Endothelial cell of umbilical vein (primary cell): ENCODE results near the gene SCYGR6.

ENCODE experiments used
- EZH2 ChIP-seq: IDR thresholded peaks from 2 replicates; pipeline ENCODE4 v1.6.1; 2012; ENCODE audit warnings: borderline replicate concordance, low read depth, mild to moderate bottlenecking, moderate library complexity, low read length, inconsistent platforms; ENCODE audit not compliant: severe bottlenecking
- POLR2A ChIP-seq: IDR thresholded peaks from 2 replicates; pipeline ENCODE4 v1.6.1; 2012; ENCODE audit warnings: low read depth, mild to moderate bottlenecking, control low read depth, low read length
- POLR2AphosphoS5 ChIP-seq: IDR thresholded peaks from 2 replicates; pipeline ENCODE4 v1.6.1; 2012; ENCODE audit warnings: low read depth, mild to moderate bottlenecking, control low read depth, low read length, moderate library complexity; ENCODE audit not compliant: insufficient read depth
- TF ChIP-seq, protein P1 (sequence below), 2 donors: IDR thresholded peaks; 1 replicate in 1 of 2; 2 replicates in 1 of 2; pipeline ENCODE4 v1.5.1; 2011; ENCODE audit warnings: low read length in 2 of 2, mild to moderate bottlenecking in 2 of 2, moderate library complexity in 2 of 2, control low read depth in 1 of 2, inconsistent platforms in 1 of 2, low read depth in 1 of 2; ENCODE audit not compliant: insufficient read depth in 1 of 2; ENCODE audit errors: extremely low read depth in 1 of 2

DNA sequence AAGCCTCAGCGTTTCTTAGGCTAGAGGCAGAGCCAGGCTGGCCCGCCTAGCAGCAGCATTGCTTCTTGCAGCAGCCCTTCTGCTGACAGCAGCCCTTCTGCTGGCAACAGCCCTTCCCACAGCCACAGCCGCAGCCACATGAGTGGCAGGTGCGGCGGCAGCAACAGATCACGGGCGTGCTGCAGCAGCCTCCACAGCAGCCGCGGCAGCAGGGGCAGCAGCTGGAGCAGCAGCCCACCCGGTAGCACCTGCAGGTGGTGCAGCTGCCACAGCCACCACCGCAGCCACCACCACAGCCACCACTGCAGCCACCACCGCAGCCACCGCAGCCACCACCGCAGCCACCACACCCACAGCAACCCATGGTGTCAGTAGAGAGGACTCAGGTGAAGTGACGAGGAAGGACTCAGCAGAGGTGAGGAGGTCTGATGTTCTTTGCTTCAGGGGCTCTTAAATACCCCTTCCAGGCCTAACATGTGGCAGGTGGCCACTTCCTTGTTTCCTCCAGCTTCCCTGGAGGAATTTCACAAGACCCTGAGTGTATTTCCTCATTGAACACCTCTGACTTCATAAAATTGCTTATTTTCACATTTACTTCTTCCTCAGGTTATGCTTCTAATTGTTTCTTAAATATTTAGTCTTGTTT, at the start of gene SCYGR6:
- TF ChIP-seq POLR2AphosphoS5 (no peak), EZH2 (no peak), POLR2A (no peak)
- TF ChIP-seq, protein P1, sequence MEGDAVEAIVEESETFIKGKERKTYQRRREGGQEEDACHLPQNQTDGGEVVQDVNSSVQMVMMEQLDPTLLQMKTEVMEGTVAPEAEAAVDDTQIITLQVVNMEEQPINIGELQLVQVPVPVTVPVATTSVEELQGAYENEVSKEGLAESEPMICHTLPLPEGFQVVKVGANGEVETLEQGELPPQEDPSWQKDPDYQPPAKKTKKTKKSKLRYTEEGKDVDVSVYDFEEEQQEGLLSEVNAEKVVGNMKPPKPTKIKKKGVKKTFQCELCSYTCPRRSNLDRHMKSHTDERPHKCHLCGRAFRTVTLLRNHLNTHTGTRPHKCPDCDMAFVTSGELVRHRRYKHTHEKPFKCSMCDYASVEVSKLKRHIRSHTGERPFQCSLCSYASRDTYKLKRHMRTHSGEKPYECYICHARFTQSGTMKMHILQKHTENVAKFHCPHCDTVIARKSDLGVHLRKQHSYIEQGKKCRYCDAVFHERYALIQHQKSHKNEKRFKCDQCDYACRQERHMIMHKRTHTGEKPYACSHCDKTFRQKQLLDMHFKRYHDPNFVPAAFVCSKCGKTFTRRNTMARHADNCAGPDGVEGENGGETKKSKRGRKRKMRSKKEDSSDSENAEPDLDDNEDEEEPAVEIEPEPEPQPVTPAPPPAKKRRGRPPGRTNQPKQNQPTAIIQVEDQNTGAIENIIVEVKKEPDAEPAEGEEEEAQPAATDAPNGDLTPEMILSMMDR (IDR thresholded peaks at IDR 0.05; ENCODE audit: extremely low read depth in 1 of 2, insufficient read depth in 1 of 2, low read depth in 1 of 2, low read length in 2 of 2): no peak
